ENCODE measurements around the gene SPATA3. TPM values are rescaled to one million over a fixed set of nuclear protein-coding genes. Genes with fewer than 3 reads are reported as not detected.

SPATA3 gene
- total and polyA plus RNA-seq, 2 of the 8 experiments (the other 6 are each of a cell fraction or from before 2014, with no cell fraction given): not detected

- no peak for TF ChIP-seq CREB1 (IDR thresholded peaks at IDR 0.05)
- no peak for TF ChIP-seq KDM4A (IDR thresholded peaks at IDR 0.05; ENCODE audit: low read depth, low read length, severe bottlenecking)
- TF ChIP-seq ATF3 (IDR thresholded peaks at IDR 0.05; ENCODE audit: insufficient read depth, low read depth, low read length): no peak
- TF ChIP-seq KDM5A (IDR thresholded peaks at IDR 0.05; ENCODE audit: low read length): no peak
- TF ChIP-seq CBX8 (IDR thresholded peaks at IDR 0.05; ENCODE audit: borderline replicate concordance, low read depth, low read length): no peak
- no peak for TF ChIP-seq MAFK (IDR thresholded peaks at IDR 0.05; ENCODE audit: low read depth, low read length)
- no peak for TF ChIP-seq SP4 (IDR thresholded peaks at IDR 0.05; ENCODE audit: low read length)
- no peak for TF ChIP-seq HDAC6 (IDR thresholded peaks at IDR 0.05; ENCODE audit: low read depth, low read length)
These were observed 9.3 kb upstream of the SPATA3 start (continued) for GRCh38 chr2:230986520-230987136.
